HG03159 (cell line): ENCODE results near the gene PRSS53.
"Not testable (repeated sequence)": the region's sequence is repeated elsewhere in the genome, so short reads cannot be mapped to it uniquely, and the experiment has no call there.

ENCODE experiments used
- ATAC-seq: cut with Tn5 transposase; IDR thresholded peaks from one replicate; pipeline ENCODE4 v1.9.1; 2021; ENCODE audit warnings: mild to moderate bottlenecking, moderate library complexity; ENCODE audit not compliant: unreplicated experiment

The PRSS53 gene

GRCh38 chr16:31088459-31089183, at the start of gene PRSS53:
Gene PRSS53, minus strand, starts transcription at chr16:31088943. Its CDS starts 134 bp downstream, at chr16:31088809.
- no peak for ATAC-seq

GRCh38 chr16:31136822-31137499, 48.2 kb upstream of the PRSS53 start:
- ATAC-seq, result not testable (repeated sequence)

DNA sequence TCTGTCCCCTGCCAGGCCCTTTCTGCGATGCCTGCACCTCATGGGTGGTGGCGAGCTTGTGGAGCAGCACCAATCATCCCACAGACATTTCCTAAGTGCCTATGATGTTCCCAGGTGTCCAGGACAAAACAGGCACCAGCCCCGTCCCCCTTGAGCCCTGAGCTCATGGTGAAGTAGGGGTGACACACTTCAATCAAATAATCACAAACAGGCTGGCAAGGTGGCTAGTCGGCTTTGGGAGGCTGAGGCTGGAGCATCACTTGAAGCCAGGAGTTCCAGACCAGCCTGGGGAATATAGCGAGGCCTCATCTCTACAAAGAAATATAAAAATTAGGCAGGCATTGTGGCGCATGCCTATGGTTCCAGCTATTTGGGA, 47.5 kb upstream of the PRSS53 start:
- no peak for ATAC-seq

GRCh38 chr16:31135535-31136286, 47.0 kb upstream of the PRSS53 start, which contains the start of gene PRSS8:
Gene PRSS8, minus strand, starts transcription at chr16:31135727. Its CDS starts 229 bp downstream, at chr16:31135498.
- no peak for ATAC-seq

DNA sequence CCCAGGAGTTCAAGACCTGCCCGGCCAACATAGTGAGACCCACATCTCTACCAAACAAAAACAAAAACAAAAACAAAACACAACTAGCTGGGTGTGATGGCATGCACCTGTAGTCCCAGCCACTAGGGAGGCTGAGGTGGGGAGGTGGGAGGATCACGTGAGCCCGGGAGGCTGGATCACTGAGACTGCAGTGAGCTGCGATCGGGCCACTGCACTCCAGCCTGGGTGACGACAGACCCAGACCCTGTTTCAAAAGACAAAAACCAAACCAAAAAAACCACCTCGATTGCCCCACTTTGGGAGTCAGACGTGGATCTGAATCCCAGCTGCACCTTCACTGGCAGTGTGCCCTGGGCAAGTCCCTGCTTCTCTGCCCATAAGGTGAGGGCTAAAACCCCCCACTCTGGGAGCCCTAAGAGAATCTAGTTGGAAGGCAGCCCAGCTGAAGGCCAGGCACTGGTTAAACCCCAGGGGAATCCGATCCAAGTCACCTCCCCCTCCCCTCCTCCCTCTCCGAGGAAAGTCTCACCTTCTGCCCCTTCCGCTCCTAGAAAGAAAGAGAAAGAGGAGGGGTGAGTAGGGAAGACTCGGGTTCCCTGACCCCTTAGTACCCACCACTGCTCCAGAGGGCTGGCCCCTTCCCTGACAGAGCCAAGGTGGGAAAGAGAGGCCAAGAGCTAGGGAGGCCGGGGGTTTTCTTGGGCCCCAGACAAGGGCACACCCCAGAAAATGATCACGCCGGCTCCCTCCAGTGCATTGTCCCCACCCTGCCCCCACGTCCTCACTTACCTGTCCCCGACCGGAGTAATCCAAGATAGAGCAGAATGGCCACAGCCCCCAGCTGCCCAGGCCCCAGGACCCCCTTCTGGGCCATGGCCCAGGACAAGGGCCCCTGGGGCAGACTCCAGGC, 46.1 kb upstream of the PRSS53 start:
- no peak for ATAC-seq

GRCh38 chr16:31134091-31134571, 45.4 kb upstream of the PRSS53 start:
- no peak for ATAC-seq

- no peak for ATAC-seq
These were observed 44.3 kb upstream of the PRSS53 start for GRCh38 chr16:31133046-31133501.

DNA sequence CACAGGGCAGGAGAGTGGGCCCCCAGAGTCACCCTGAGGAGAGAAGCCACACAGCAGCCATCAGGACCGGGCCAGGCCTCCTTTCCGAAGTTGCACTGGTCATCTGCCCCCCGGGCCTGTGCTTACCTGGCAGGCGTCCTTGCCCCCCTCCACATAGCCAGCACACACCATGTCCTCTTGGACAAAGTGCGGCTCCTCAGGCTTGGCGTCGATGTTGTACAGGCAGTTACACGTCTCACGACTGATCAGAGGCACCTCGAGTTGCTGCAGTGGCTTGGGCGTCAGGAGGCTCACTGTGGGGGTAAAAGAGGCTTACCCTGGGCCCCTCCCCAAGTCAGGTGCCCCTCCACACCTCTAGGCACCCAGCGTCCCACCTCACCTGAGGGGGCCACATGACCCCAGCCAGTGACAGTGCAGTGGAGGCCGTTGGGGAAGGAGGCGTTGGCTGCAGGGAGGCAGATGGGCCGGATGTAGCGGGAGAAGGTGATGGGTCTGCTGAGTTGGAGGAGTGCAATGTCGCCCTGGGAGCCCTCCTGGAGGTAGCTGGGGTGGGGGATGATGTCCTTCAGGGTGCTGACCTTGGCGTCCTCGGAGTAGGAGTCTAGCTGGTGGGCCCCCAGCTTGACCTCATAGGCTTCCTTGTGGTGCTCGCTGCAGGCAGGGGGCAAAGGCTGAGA, 43.7 kb upstream of the PRSS53 start:
- no peak for ATAC-seq

DNA sequence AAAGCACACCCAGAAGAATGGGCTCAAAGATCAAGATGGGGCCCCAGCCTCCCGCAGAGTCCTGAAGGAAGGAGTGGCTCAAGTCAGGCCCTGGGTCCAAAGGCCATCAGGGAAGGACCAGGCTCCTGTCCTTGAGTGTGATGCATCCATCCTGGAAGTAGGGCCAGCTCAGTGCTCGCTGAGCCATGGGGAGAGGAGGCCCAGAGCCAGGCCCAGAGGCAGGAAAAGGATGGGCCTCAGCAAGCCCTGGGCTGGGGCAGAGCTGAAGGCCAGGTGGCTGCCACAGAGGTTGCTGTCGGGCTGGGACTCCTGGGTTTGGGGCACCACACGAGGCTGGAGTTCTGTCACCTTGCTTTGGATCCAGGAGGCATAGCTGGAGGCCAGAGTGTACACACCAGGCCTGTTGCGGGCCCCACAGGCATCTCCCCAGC, 43.1 kb upstream of the PRSS53 start:
- ATAC-seq, result no peak

GRCh38 chr16:31131416-31131815, 42.7 kb upstream of the PRSS53 start:
- ATAC-seq, result no peak

DNA sequence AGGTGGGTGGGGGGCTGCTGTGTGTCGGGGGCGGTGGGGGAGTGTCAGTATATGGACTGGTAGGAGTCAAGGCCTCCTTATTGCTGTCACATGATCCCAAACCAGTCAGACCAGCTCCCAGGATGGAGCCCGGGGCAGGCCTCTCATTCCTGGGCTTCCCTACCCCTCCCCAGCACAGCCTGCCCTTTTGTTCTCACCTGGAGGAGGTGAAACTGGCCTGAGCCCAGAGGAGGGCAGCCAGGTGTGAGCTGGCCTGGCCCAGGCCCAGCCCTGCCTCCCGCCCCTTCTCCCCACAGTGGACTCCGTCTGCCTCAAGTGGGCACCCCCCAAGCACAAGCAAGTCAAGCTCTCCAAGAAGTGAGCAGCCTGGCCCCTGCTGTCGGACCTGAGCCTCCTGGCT, 42.2 kb upstream of the PRSS53 start:
- ATAC-seq, result no peak

- ATAC-seq, result no peak
These were observed 41.7 kb upstream of the PRSS53 start for GRCh38 chr16:31130336-31130891.

DNA sequence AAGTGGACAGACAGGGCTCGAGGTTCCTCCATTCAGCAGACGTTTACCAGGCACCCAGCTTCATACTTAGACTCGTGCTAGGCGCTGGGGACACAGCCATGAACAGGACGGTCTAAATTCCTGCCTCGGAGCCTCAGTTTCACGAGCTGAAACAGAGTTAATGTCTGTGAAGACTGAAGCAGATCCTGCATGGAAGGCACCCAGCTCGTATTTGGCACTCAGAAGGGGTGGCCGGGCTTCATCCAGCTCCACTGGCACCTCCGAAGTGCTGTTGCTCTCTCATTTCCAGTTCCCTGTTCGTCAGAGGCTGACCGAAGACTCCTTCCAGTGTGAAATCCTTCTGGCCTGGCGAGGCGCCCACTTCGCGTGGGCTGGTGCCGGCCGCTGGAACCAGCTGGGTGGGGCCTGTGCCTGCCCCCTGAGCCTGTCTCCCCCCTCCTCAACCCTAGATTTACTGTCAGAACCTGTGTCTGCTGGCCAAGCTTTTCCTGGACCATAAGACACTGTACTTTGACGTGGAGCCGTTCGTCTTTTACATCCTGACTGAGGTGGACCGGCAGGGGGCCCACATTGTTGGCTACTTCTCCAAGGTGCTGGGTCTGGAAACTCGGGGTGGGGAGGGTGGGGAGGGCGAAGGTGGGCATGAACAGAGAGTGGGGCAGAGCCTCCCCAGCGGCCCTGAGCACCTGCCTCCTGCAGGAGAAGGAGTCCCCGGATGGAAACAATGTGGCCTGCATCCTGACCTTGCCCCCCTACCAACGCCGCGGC, 41.0 kb upstream of the PRSS53 start:
- no peak for ATAC-seq

DNA sequence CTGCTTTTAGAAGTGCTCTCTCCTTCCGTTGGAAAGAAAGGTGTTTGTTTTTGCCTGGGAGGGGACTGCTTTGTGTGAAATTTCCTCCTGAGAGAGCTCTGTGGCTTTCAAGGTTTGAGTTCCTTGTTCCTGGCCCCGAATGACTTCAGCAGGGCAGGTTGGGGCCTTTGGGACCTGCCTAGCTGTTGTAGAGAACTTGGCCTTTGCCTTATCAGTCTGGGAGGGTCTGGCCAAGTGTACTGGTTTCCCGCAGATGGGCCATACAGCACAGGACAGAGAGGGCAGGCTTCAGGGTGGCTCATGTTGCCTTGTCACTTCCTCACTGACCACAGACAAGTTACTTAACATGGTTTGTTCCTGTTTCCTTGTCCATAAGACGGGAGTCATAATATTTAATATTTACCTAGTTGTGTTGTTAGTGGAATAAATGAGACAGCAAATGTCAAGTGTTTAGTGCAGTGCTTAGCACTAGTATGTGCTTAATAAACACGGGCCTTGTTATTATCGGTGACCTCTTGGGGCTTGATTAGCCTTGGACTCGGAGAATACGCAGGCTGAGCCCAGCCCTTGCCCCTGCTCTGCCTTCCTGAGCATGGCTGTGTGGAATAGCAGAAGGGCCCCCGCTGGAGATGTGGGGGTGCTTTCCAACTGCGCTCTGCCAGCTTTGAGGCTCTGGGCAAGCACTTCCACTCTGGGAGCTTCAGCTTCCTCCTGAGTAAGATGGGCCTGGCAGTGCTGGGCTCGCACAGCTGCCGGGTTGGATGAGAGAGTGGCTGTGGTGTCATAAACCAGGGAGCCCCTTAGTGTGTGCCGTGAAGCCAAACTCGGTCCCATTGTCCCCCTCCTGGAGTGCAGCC, 40.2 kb upstream of the PRSS53 start:
- no peak for ATAC-seq

DNA sequence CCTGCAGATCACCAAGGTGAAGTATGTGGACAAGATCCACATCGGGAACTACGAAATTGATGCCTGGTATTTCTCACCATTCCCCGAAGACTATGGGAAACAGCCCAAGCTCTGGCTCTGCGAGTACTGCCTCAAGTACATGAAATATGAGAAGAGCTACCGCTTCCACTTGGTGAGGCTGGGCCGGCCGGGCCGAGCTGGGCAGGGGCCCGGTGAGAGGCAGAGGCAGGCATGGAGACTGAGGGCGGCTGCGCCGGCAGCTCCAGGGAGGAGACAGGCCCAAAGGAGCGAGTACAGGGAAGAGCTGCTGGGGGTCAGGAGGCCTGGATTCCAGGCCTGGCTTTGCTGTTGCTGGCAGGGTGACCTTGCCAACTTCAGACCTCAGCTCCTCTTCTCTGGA, 38.4 kb upstream of the PRSS53 start:
- ATAC-seq, result no peak

DNA sequence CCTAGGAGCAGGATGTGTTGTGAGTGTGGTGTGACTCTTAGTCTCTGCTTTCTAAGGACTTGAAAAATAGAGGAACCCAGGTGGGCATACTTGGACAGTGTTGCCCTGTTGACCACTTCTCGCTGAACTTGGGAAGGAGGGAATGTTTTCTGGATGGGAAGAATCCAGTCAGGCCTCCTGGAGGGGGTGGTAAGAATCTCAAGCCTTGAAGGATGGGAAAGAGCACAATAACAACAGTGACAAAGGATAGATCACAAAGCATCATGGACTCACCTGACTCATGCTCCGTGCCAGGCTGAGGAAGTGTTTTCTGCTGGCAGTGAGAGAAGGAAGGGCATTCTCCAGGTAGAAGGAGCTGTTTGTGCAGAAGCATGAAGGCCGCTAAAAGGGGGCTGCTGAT, 37.1 kb upstream of the PRSS53 start:
- no peak for ATAC-seq

GRCh38 chr16:31120129-31120528, 31.4 kb upstream of the PRSS53 start:
- no peak for ATAC-seq
